Measurements from ENCODE around the gene S100Z.

DNA sequence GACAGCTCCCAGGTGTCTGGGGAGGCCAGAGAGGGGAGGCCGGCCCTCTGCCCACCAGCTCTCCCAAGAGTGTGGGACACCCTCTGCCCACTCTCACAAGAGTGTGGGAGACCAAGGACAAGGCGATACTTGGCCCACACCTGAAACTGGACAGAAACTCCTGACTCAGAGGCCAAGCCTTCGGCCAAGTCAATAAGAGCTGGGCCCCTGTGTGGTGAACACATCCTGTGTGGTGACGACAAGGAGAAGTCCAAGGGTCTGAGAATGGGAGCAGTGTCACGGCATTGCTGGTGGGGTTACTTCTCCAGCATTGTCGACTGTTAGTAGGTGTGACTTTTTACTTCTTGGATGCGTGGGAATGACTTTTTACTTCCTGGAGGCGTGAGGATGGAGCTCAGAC, 45.5 kb upstream of the S100Z start:
- TF ChIP-seq TP53 (CRISPR knock-in tag; IDR thresholded peaks at IDR 0.05) (no peak), CTCF (IDR thresholded peaks at IDR 0.05) (no peak), JUN (IDR thresholded peaks at IDR 0.05) (peak; percentile 83 to 85; a peak in 4 of 5 replicates), NR3C1 (IDR thresholded peaks at IDR 0.05) (no peak), EP300 (IDR thresholded peaks at IDR 0.05) (peak; percentile 93 to 97), KDM5A (IDR thresholded peaks at IDR 0.05) (no peak), POLR2A (IDR thresholded peaks at IDR 0.05; ENCODE audit: low read length) (no peak)
- TF ChIP-seq, protein P1, sequence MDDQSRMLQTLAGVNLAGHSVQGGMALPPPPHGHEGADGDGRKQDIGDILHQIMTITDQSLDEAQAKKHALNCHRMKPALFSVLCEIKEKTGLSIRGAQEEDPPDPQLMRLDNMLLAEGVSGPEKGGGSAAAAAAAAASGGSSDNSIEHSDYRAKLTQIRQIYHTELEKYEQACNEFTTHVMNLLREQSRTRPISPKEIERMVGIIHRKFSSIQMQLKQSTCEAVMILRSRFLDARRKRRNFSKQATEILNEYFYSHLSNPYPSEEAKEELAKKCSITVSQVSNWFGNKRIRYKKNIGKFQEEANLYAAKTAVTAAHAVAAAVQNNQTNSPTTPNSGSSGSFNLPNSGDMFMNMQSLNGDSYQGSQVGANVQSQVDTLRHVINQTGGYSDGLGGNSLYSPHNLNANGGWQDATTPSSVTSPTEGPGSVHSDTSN (IDR thresholded peaks at IDR 0.05), result 0 out of 2 replicates have a peak, but pooled peaks have one; percentile 43

Measured in A549 (cell line).